ENCODE results near the gene GDI2. TPM values are rescaled to one million over a fixed set of nuclear protein-coding genes. Genes with fewer than 3 reads are reported as not detected.

GDI2 gene
- total and polyA plus RNA-seq, 9 of the 15 experiments (the other 6 are each of a cell fraction or from before 2014, with no cell fraction given): 262 to 424 (median 287) TPM

GRCh38 chr10:5813341-5814109 is at the start of gene GDI2 (continued):
- TF ChIP-seq DACH1 (IDR thresholded peaks at IDR 0.05; ENCODE audit: partially characterized antibody): no peak
- peak; percentile 73; the same call in 1 of the 2 replicates for TF ChIP-seq NFRKB (IDR thresholded peaks at IDR 0.05; ENCODE audit: low read depth)
- no peak for TF ChIP-seq CREBBP (IDR thresholded peaks at IDR 0.05; ENCODE audit: low read depth, low read length)
- no peak for TF ChIP-seq HBP1 (CRISPR knock-in tag; IDR thresholded peaks at IDR 0.05)
- TF ChIP-seq BCL6 (CRISPR knock-in tag; IDR thresholded peaks at IDR 0.05): no peak
- TF ChIP-seq ZNF263 (CRISPR knock-in tag; IDR thresholded peaks at IDR 0.05; ENCODE audit: borderline replicate concordance): peak; percentile 42; the same call in 1 of the 2 replicates
- TF ChIP-seq BCLAF1 (IDR thresholded peaks at IDR 0.05; ENCODE audit: borderline replicate concordance in 1 of 2, control insufficient read depth in 1 of 2, low read depth in 2 of 2, low read length in 1 of 2): no peak
- peak; percentile 69; the same call in 1 of the 2 replicates for TF ChIP-seq USF1 (CRISPR knock-in tag; IDR thresholded peaks at IDR 0.05)
- peak; percentile 29; the same call in 1 of the 2 replicates for TF ChIP-seq SOX6 (IDR thresholded peaks at IDR 0.05)
- TF ChIP-seq SMAD1 (IDR thresholded peaks at IDR 0.05; ENCODE audit: low read depth, low read length, partially characterized antibody): peak; percentile 51
- TF ChIP-seq SMAD4 (CRISPR knock-in tag; conservative IDR thresholded peaks at IDR 0.05): no peak; the same call in none of the 2 replicates
- TF ChIP-seq PCBP2 (IDR thresholded peaks at IDR 0.05; ENCODE audit: low read depth, low read length, poor library complexity, severe bottlenecking): no peak
- TF ChIP-seq MECOM (CRISPR knock-in tag; IDR thresholded peaks at IDR 0.05): peak; percentile 59; the same call in 1 of the 2 replicates
- TF ChIP-seq NFE2 (IDR thresholded peaks at IDR 0.05; ENCODE audit: low read depth): no peak
- peak; percentile 100 for TF ChIP-seq MYC (IDR thresholded peaks at IDR 0.05; ENCODE audit: low read depth, low read length)
- peak; percentile 84; the same call in 1 of the 2 replicates for TF ChIP-seq MYC (CRISPR knock-in tag; IDR thresholded peaks at IDR 0.05; ENCODE audit: borderline replicate concordance, low read depth)
- TF ChIP-seq CCAR2 (IDR thresholded peaks at IDR 0.05; ENCODE audit: low read depth, low read length): no peak
- TF ChIP-seq ZFX (CRISPR knock-in tag; IDR thresholded peaks at IDR 0.05): peak; percentile 98
- no peak for TF ChIP-seq SRSF7 (optimal IDR thresholded peaks at IDR 0.05; ENCODE audit: low read depth, low read length)
- TF ChIP-seq KAT7 (CRISPR knock-in tag; IDR thresholded peaks at IDR 0.05; ENCODE audit: borderline replicate concordance): peak; percentile 81
- peak; percentile 58 for TF ChIP-seq ERF (CRISPR knock-in tag; IDR thresholded peaks at IDR 0.05)
- TF ChIP-seq ZNF217 (CRISPR knock-in tag; IDR thresholded peaks at IDR 0.05): no peak
- TF ChIP-seq SAFB2 (IDR thresholded peaks at IDR 0.05; ENCODE audit: borderline replicate concordance, low read depth, low read length, severe bottlenecking): no peak
- TF ChIP-seq KDM2B (CRISPR knock-in tag; IDR thresholded peaks at IDR 0.05): no peak

Measured in K562 (cell line).